GM18951 (cell line): ENCODE results near the gene HOXD8.

Experiments used
- POLR2A ChIP-seq: IDR thresholded peaks from 4 replicates; pipeline ENCODE4 v1.6.1; 2011; ENCODE audit warnings: mild to moderate bottlenecking; ENCODE audit not compliant: insufficient read length, insufficient read depth; ENCODE audit errors: extremely low read depth
- in situ Hi-C: fragments of 300-500 bp; cut with MboI; formaldehyde crosslinking; loops from one replicate; pipeline ENCODE4 v1.12.0; 2022; ENCODE audit warnings: low sequenced_read_pairs, mixed read lengths, inconsistent platforms; ENCODE audit not compliant: unreplicated experiment

Gene HOXD8

GRCh38 chr2:176128982-176129796, at the start of gene HOXD8:
Gene HOXD8 (plus strand): TSS chr2:176129705. CDS start chr2:176130367, 662 bp downstream.
- in situ Hi-C loops = loop anchor here (10.0 kb wide), 2 partner anchors 506 to 1016 kb away; no protein-coding TSS in a partner anchor
- TF ChIP-seq POLR2A = no peak

GRCh38 chr2:176079831-176080539, 49.5 kb upstream of the HOXD8 start:
- in situ Hi-C loops = loop anchor here (10.0 kb wide), 1 partner anchor 395 kb away; no protein-coding TSS in a partner anchor
- no peak for TF ChIP-seq POLR2A

GRCh38 chr2:176080540-176081375, 48.7 kb upstream of the HOXD8 start:
- no peak for TF ChIP-seq POLR2A
- in situ Hi-C loops = no loop called here

- TF ChIP-seq POLR2A = no peak
- in situ Hi-C loops = no loop called here
These were observed 48.1 kb upstream of the HOXD8 start for GRCh38 chr2:176081376-176081836.

GRCh38 chr2:176081837-176082524, 47.5 kb upstream of the HOXD8 start:
- TF ChIP-seq POLR2A = no peak
- in situ Hi-C loops = no loop called here

- in situ Hi-C loops = no loop called here
These were observed 47.0 kb upstream of the HOXD8 start for GRCh38 chr2:176082525-176082823.

GRCh38 chr2:176082824-176083751, 46.4 kb upstream of the HOXD8 start:
- in situ Hi-C loops = no loop called here
- no peak for TF ChIP-seq POLR2A

More at GRCh38 chr2:176082525-176082823, 47.0 kb upstream of the HOXD8 start:
- no peak for TF ChIP-seq POLR2A

- in situ Hi-C loops = no loop called here
- no peak for TF ChIP-seq POLR2A
These were observed 45.7 kb upstream of the HOXD8 start, which contains the start of gene EVX2 for GRCh38 chr2:176083796-176084261. Gene EVX2 (minus strand): TSS chr2:176083962. CDS start chr2:176083776, 186 bp downstream.

GRCh38 chr2:176084611-176085119, 44.8 kb upstream of the HOXD8 start:
- no peak for TF ChIP-seq POLR2A
- in situ Hi-C loops = no loop called here

- in situ Hi-C loops = no loop called here
- TF ChIP-seq POLR2A = no peak
These were observed 44.3 kb upstream of the HOXD8 start for GRCh38 chr2:176085120-176085788.

- TF ChIP-seq POLR2A = no peak
- in situ Hi-C loops = no loop called here
These were observed 43.4 kb upstream of the HOXD8 start for GRCh38 chr2:176085861-176086771.
